ENCODE measurements around the gene STAT1.

DNA sequence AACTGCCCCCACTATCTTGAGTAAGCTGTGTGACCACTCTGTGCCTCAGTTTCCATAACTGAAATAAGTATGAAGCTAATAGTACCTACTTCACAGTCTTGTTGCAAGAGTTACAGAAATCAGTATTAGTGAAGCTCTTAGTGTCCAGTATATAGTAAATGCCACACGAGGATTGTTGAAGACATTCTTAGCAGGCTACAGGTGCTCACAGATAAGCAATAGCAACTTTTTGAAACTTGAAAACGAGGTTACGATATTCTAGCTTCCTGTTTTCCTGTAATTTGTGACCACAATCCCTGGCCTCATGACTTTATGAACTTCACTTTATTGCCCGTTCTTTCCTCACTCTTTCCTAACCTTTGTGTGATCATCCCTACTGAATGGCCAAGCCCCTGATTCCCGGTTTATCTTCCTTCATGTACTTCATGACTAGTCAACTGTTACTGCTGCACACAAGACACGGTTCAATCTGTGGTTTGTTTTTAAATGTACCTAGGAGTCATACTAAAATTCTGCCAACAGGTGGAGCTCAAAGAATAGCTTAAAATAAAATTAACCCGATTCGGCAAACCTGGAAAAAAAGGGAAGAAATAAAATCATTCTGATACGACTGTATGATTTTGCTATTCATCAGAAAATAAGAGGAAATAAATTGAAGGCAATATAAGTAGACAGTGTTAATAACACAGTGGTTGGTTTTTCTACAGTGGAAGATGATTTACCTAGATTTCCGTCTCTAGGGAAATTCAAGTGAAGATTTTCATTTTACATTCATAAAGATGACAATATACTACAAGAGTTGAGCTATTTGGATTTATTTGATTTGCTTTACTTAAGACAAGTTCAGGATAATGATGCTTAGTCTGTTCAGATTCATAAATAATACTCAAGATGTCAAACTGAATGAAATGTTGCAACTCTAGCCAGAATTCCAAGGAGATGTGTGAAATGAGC is 38.1 kb upstream of the STAT1 start:
- TF ChIP-seq, protein P1, sequence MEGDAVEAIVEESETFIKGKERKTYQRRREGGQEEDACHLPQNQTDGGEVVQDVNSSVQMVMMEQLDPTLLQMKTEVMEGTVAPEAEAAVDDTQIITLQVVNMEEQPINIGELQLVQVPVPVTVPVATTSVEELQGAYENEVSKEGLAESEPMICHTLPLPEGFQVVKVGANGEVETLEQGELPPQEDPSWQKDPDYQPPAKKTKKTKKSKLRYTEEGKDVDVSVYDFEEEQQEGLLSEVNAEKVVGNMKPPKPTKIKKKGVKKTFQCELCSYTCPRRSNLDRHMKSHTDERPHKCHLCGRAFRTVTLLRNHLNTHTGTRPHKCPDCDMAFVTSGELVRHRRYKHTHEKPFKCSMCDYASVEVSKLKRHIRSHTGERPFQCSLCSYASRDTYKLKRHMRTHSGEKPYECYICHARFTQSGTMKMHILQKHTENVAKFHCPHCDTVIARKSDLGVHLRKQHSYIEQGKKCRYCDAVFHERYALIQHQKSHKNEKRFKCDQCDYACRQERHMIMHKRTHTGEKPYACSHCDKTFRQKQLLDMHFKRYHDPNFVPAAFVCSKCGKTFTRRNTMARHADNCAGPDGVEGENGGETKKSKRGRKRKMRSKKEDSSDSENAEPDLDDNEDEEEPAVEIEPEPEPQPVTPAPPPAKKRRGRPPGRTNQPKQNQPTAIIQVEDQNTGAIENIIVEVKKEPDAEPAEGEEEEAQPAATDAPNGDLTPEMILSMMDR (IDR thresholded peaks at IDR 0.05): peak; percentile 40 to 81 (median 72)
- TF ChIP-seq POLR2A (IDR thresholded peaks at IDR 0.05): no peak
